Smooth muscle cell (in vitro differentiated cells): ENCODE results near the gene TMEM235. TPM values are rescaled to one million over a fixed set of nuclear protein-coding genes. Genes with fewer than 3 reads are reported as not detected.

Source experiments
- DNase-seq: peaks from one replicate; lab custom pipeline; 2025; ENCODE audit not compliant: unreplicated experiment; lab: John Stamatoyannopoulos, UW
- H2AFZ ChIP-seq: fragments of 200-600 bp; sonication (generic); 2 replicates; pipeline ENCODE4 v1.6.0; 2016; ENCODE audit warnings: antibody characterized with exemption, low read depth, mild to moderate bottlenecking
- H3F3A ChIP-seq: fragments of 200-600 bp; sonication (generic); 2 replicates; pipeline ENCODE4 v1.6.0; 2017; ENCODE audit warnings: antibody characterized with exemption, low read depth
- H3K27ac ChIP-seq: fragments of 200-600 bp; sonication (generic); 2 replicates; pipeline ENCODE4 v1.5.1; 2016; ENCODE audit warnings: low read depth, mild to moderate bottlenecking
- H3K27me3 ChIP-seq: fragments of 200-600 bp; sonication (generic); 2 replicates; pipeline ENCODE4 v1.6.1; 2016; ENCODE audit warnings: low read depth, mild to moderate bottlenecking
- H3K36me3 ChIP-seq: fragments of 200-600 bp; sonication (generic); 2 replicates; pipeline ENCODE4 v1.5.1; 2016; ENCODE audit warnings: low read depth
- H3K4me1 ChIP-seq: fragments of 200-600 bp; sonication (generic); 2 replicates; pipeline ENCODE4 v1.5.1; 2016; ENCODE audit warnings: low read depth
- H3K4me2 ChIP-seq: fragments of 200-600 bp; sonication (generic); 2 replicates; pipeline ENCODE4 v1.6.0; 2016; ENCODE audit warnings: mild to moderate bottlenecking
- H3K4me3 ChIP-seq: fragments of 200-600 bp; sonication (generic); 2 replicates; pipeline ENCODE4 v1.5.1; 2016; ENCODE audit warnings: mild to moderate bottlenecking
- H3K79me2 ChIP-seq: fragments of 200-600 bp; sonication (generic); 2 replicates; pipeline ENCODE4 v1.6.0; 2016; ENCODE audit warnings: low read depth, mild to moderate bottlenecking
- H3K9ac ChIP-seq: fragments of 200-600 bp; sonication (generic); 2 replicates; pipeline ENCODE4 v1.6.0; 2016; ENCODE audit warnings: low read depth
- H3K9me3 ChIP-seq: fragments of 200-600 bp; sonication (generic); replicated peaks from 2 replicates; pipeline ENCODE4 v1.5.1; 2016; ENCODE audit warnings: low read depth
- H4K20me1 ChIP-seq: fragments of 200-600 bp; sonication (generic); 2 replicates; pipeline ENCODE4 v1.6.0; 2016; ENCODE audit warnings: low read depth
- CTCF ChIP-seq: fragments of 200-600 bp; sonication (generic); IDR thresholded peaks from 2 replicates; pipeline ENCODE4 v1.5.1; 2017; ENCODE audit warnings: borderline replicate concordance, mild to moderate bottlenecking, antibody characterized with exemption; ENCODE audit not compliant: insufficient read depth, poor library complexity, severe bottlenecking
- WGBS: methylation state at CpG from one replicate; pipeline ENCODE4 v1.1.7; 2016; ENCODE audit warnings: low lambda C conversion rate; 5-methylcytosine and 5-hydroxymethylcytosine counted together
- polyA plus RNA-seq: library from polyadenylated mRNA; unstranded; fragments of >200 nt; fragmentation: Nextera tagmentation; extraction: Ambion mirVana; gene quantifications from 2 replicates; pipeline ENCODE4 v1.2.1, GENCODE V29; 2016
- total RNA-seq: library from RNA; depleted of rRNA; stranded (reverse); fragments of >200 nt; gene quantifications from 2 replicates; pipeline ENCODE4 v1.2.3, GENCODE V29; 2014

Gene TMEM235
- total and polyA plus RNA-seq, 2 experiments from 2014 or later, result not detected

GRCh38 chr17:78249074-78249817 lies 17.8 kb downstream of the TMEM235 start:
- Histone ChIP-seq H4K20me1 (no peaks in the 10 kb centered on the region), H3K9me3 (no peaks in the 10 kb centered on the region), H3F3A (peaks cover 3% of the 10 kb centered on the region), H3K36me3 (no peaks in the 10 kb centered on the region), H3K9ac (no peak overlapping the region), H2AFZ (no peak overlapping the region), H3K27ac (no peak overlapping the region), H3K4me1 (peaks cover 8% of the 10 kb centered on the region), H3K4me3 (no peak overlapping the region), H3K27me3 (no peaks in the 10 kb centered on the region), H3K79me2 (peaks cover 4% of the 10 kb centered on the region), H3K4me2 (no peak overlapping the region)
- DNase-seq, result no peak
- no peak for TF ChIP-seq CTCF
- WGBS, result 90% methylated on average over 16 of the region's 16 CpGs

GRCh38 chr17:78249818-78250806 lies 18.7 kb downstream of the TMEM235 start:
- H3K4me3 ChIP-seq, result no peak overlapping the region
- H2AFZ ChIP-seq, result no peak overlapping the region
- no peaks in the 10 kb centered on the region for H4K20me1 ChIP-seq
- DNase-seq, result no peak
- peak overlapping the region; percentile 16 for H3K4me2 ChIP-seq
- WGBS, result 82% methylated on average over 19 of the region's 20 CpGs
- no peak for TF ChIP-seq CTCF
- no peak overlapping the region for H3K9ac ChIP-seq
- no peaks in the 10 kb centered on the region for H3K27me3 ChIP-seq
- no peak overlapping the region for H3K27ac ChIP-seq
- peaks cover 4% of the 10 kb centered on the region for H3K79me2 ChIP-seq
- peaks cover 8% of the 10 kb centered on the region for H3K4me1 ChIP-seq
- no peaks in the 10 kb centered on the region for H3K9me3 ChIP-seq
- peaks cover 3% of the 10 kb centered on the region for H3F3A ChIP-seq
- no peaks in the 10 kb centered on the region for H3K36me3 ChIP-seq

- 41% methylated on average over 25 of the region's 27 CpGs for WGBS
- no peak overlapping the region for H3K4me3 ChIP-seq
- DNase-seq, result peak; percentile 69
- H3K4me1 ChIP-seq, result peaks cover 15% of the 10 kb centered on the region
- TF ChIP-seq CTCF, result peak; percentile 100
- H3K9me3 ChIP-seq, result no peaks in the 10 kb centered on the region
- H3K9ac ChIP-seq, result no peak overlapping the region
- H3K27me3 ChIP-seq, result no peaks in the 10 kb centered on the region
- no peaks in the 10 kb centered on the region for H3K36me3 ChIP-seq
- no peaks in the 10 kb centered on the region for H4K20me1 ChIP-seq
- no peak overlapping the region for H3K27ac ChIP-seq
- H3F3A ChIP-seq, result peaks cover 3% of the 10 kb centered on the region
- peaks cover 4% of the 10 kb centered on the region for H3K79me2 ChIP-seq
- no peak overlapping the region for H2AFZ ChIP-seq
- peak overlapping the region; percentile 49 for H3K4me2 ChIP-seq
Observed at GRCh38 chr17:78250891-78251772, 19.7 kb downstream of the TMEM235 start.
